OCI-LY7 (cell line): ENCODE data around the gene WDR46.

Experiments
- CTCF ChIP-seq: fragments of 200-600 bp; sonication (generic); conservative IDR thresholded peaks from 2 replicates; pipeline ENCODE4 v1.5.1; 2014; ENCODE audit warnings: mild to moderate bottlenecking, antibody characterized with exemption, low read length, moderate library complexity, mixed read lengths
- EZH2phosphoT487 ChIP-seq: fragments of 200-600 bp; sonication (generic); IDR thresholded peaks from 2 replicates; pipeline ENCODE4 v1.6.1; 2018; ENCODE audit warnings: low read depth, borderline replicate concordance, mild to moderate bottlenecking, mixed run types, antibody characterized with exemption, low read length, moderate library complexity, mixed read lengths

DNA sequence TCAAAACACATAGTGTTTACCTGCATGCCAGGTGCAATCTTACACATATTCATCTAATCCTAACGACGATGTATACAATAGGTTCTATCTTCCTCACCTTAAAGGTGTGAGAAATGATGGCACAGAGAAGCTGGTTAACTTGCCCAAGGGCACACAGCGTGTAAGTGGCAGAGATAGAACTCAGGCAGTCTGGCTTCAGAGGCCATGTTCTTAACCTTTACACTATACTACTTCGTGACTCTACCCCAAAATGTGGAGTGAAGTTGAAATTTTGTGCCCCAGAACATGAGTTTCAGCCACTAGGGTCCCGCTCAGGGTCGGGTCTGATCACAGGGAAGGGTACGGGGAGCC is 17.9 kb downstream of the WDR46 start:
- TF ChIP-seq CTCF = peak; percentile 20; the same call in 1 of the 2 replicates
- TF ChIP-seq EZH2phosphoT487 = no peak
